Measurements from ENCODE around the gene MTARC2. TPM values are rescaled to one million over a fixed set of nuclear protein-coding genes. Genes with fewer than 3 reads are reported as not detected.

Gene MTARC2
- total and polyA plus RNA-seq, 2 experiments from 2014 or later, result 36.4 to 54.5 TPM

- H3K36me3 ChIP-seq, result peaks cover 23% of the 10 kb centered on the region
- no peaks in the 10 kb centered on the region for H3K9me3 ChIP-seq (ENCODE audit: low read depth)
- no peaks in the 10 kb centered on the region for H3K27me3 ChIP-seq
- H3K4me3 ChIP-seq, result peak within 1 kb of the TSS; percentile 66
- TF ChIP-seq CTCF (IDR thresholded peaks at IDR 0.05; ENCODE audit: low read depth, low read length), result no peak
- H3K4me1 ChIP-seq (ENCODE audit: low read depth), result peaks cover 13% of the 10 kb centered on the region
- peak within 1 kb of the TSS; percentile 66 for H3K27ac ChIP-seq
- DNase-seq (ENCODE audit: low read depth in 1 of 2, low spot score in 1 of 2), result peak; percentile 76 to 90
Observed at GRCh38 chr1:220786337-220787068, 38.4 kb downstream of the MTARC2 start, which contains the start of gene MTARC1. Gene MTARC1 (plus strand): TSS chr1:220786913. CDS start chr1:220786945, 32 bp downstream.

- Histone ChIP-seq H3K4me3 (peak overlapping the region; percentile 66), H3K9me3 (ENCODE audit: low read depth) (no peaks in the 10 kb centered on the region), H3K4me1 (ENCODE audit: low read depth) (peaks cover 19% of the 10 kb centered on the region), H3K27me3 (no peaks in the 10 kb centered on the region), H3K36me3 (peaks cover 19% of the 10 kb centered on the region), H3K27ac (peak overlapping the region; percentile 66)
- TF ChIP-seq CTCF (IDR thresholded peaks at IDR 0.05; ENCODE audit: low read depth, low read length), result no peak
- DNase-seq (ENCODE audit: low read depth in 1 of 2, low spot score in 1 of 2), result no peak
Observed at GRCh38 chr1:220787069-220787619, 39.0 kb downstream of the MTARC2 start.

- Histone ChIP-seq H3K36me3 (peaks cover 4% of the 10 kb centered on the region), H3K4me1 (ENCODE audit: low read depth) (peaks cover 20% of the 10 kb centered on the region), H3K9me3 (ENCODE audit: low read depth) (no peaks in the 10 kb centered on the region), H3K27ac (no peak overlapping the region), H3K4me3 (no peak overlapping the region), H3K27me3 (no peaks in the 10 kb centered on the region)
- no peak for DNase-seq (ENCODE audit: low read depth in 1 of 2, low spot score in 1 of 2)
- no peak for TF ChIP-seq CTCF (IDR thresholded peaks at IDR 0.05; ENCODE audit: low read depth, low read length)
Observed at GRCh38 chr1:220788900-220789299, 40.8 kb downstream of the MTARC2 start.

GRCh38 chr1:220789532-220790147 lies 41.5 kb downstream of the MTARC2 start:
- Histone ChIP-seq H3K4me1 (ENCODE audit: low read depth) (peaks cover 20% of the 10 kb centered on the region), H3K27ac (no peak overlapping the region), H3K36me3 (no peaks in the 10 kb centered on the region), H3K4me3 (no peak overlapping the region), H3K9me3 (ENCODE audit: low read depth) (no peaks in the 10 kb centered on the region), H3K27me3 (no peaks in the 10 kb centered on the region)
- no peak for TF ChIP-seq CTCF (IDR thresholded peaks at IDR 0.05; ENCODE audit: low read depth, low read length)
- DNase-seq (ENCODE audit: low read depth in 1 of 2, low spot score in 1 of 2), result peak in 1 of 2 donors; percentile 66

GRCh38 chr1:220791285-220791684 lies 43.2 kb downstream of the MTARC2 start:
- no peaks in the 10 kb centered on the region for H3K9me3 ChIP-seq (ENCODE audit: low read depth)
- peaks cover 9% of the 10 kb centered on the region for H3K4me1 ChIP-seq (ENCODE audit: low read depth)
- TF ChIP-seq CTCF (IDR thresholded peaks at IDR 0.05; ENCODE audit: low read depth, low read length), result no peak
- H3K4me3 ChIP-seq, result no peak overlapping the region
- DNase-seq (ENCODE audit: low read depth in 1 of 2, low spot score in 1 of 2), result peak in 1 of 2 donors; percentile 26
- H3K27me3 ChIP-seq, result no peaks in the 10 kb centered on the region
- no peaks in the 10 kb centered on the region for H3K36me3 ChIP-seq
- H3K27ac ChIP-seq, result no peak overlapping the region
